Panc1 (cell line): ENCODE data around the gene CPOX.

ENCODE experiments used
- CTCF ChIP-seq: fragments of 450-650 bp; IDR thresholded peaks from 2 replicates; pipeline ENCODE4 v1.5.1; 2017; ENCODE audit warnings: mild to moderate bottlenecking
- TF ChIP-seq, protein P1 (sequence below), 2 experiments: IDR thresholded peaks; 2 replicates each; pipeline ENCODE4 v1.6.1; 2011 to 2012; ENCODE audit warnings: low read depth in 2 of 2, control low read depth in 1 of 2, low read length in 1 of 2, mild to moderate bottlenecking in 1 of 2, moderate library complexity in 1 of 2; ENCODE audit not compliant: insufficient read depth in 1 of 2

DNA sequence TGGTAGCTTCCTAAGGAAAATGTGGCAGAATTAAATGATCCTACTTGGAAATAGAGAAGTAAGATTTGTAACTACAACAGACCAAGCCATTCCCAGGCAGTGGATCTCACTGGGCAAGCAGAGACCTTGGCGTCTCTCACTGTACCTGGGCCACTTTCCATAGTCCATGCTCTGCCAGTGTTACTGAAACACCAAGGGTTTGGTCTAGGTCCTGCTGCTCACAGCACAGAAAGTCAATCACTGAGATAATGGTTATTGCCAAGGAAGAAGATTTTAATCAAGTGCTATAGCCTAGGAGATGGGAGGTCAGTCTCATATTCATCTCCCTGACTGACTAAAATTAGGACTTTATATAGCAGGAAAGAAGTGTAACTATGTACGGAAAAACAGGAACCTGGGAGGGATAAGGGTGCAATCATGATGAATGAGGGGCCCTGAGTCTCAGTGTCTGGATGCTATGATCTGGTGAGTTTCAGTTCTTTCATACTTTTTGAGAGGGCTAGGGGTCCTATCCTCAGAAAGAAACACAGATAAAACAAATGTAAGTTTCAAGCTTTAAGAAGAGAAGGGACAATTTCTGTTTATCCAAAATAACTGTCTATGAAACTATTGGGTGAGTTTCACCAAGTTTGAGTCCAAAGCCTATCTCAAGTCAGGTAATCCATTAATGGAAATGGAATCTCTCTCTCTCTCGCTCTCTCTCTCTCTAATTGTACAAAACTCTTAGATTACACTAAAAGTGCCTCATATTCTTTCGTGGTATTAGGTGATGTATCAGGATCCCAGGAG lies 41.0 kb downstream of the CPOX start:
- TF ChIP-seq CTCF = no peak
- TF ChIP-seq, protein P1, sequence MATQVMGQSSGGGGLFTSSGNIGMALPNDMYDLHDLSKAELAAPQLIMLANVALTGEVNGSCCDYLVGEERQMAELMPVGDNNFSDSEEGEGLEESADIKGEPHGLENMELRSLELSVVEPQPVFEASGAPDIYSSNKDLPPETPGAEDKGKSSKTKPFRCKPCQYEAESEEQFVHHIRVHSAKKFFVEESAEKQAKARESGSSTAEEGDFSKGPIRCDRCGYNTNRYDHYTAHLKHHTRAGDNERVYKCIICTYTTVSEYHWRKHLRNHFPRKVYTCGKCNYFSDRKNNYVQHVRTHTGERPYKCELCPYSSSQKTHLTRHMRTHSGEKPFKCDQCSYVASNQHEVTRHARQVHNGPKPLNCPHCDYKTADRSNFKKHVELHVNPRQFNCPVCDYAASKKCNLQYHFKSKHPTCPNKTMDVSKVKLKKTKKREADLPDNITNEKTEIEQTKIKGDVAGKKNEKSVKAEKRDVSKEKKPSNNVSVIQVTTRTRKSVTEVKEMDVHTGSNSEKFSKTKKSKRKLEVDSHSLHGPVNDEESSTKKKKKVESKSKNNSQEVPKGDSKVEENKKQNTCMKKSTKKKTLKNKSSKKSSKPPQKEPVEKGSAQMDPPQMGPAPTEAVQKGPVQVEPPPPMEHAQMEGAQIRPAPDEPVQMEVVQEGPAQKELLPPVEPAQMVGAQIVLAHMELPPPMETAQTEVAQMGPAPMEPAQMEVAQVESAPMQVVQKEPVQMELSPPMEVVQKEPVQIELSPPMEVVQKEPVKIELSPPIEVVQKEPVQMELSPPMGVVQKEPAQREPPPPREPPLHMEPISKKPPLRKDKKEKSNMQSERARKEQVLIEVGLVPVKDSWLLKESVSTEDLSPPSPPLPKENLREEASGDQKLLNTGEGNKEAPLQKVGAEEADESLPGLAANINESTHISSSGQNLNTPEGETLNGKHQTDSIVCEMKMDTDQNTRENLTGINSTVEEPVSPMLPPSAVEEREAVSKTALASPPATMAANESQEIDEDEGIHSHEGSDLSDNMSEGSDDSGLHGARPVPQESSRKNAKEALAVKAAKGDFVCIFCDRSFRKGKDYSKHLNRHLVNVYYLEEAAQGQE (IDR thresholded peaks at IDR 0.05; ENCODE audit: insufficient read depth in 1 of 2, low read depth in 2 of 2, low read length in 1 of 2) = no peak
